Muscle of leg (tissue), 11 donors: Measurements from ENCODE around the gene IL17RB. TPM values are rescaled to one million over a fixed set of nuclear protein-coding genes. Genes with fewer than 3 reads are reported as not detected.

Source experiments
- DNase-seq: peaks from one replicate; pipeline ENCODE4 v3.0.0; 2013
- H3K27ac ChIP-seq: one replicate; pipeline ENCODE4 v1.5.1; 2013; ENCODE audit warnings: mild to moderate bottlenecking, low read length, control low read depth
- H3K27me3 ChIP-seq: one replicate; pipeline ENCODE4 v1.6.1; 2013; ENCODE audit warnings: low read length; ENCODE audit not compliant: control insufficient read depth, insufficient read depth
- H3K36me3 ChIP-seq: one replicate; pipeline ENCODE4 v1.6.1; 2013; ENCODE audit warnings: low read length; ENCODE audit not compliant: control insufficient read depth, insufficient read depth
- H3K4me1 ChIP-seq: one replicate; pipeline ENCODE4 v1.6.1; 2013; ENCODE audit warnings: low read length; ENCODE audit not compliant: control insufficient read depth, insufficient read depth
- H3K4me3 ChIP-seq: one replicate; pipeline ENCODE4 v1.5.1; 2013; ENCODE audit warnings: low read length, control low read depth
- H3K9me3 ChIP-seq: replicated peaks from 2 replicates; pipeline ENCODE4 v1.6.1; 2013; ENCODE audit warnings: low read depth, low read length; ENCODE audit not compliant: control insufficient read depth
- WGBS: methylation state at CpG from one replicate; pipeline ENCODE4 v1.1.5; 2013; ENCODE audit warnings: missing lambda C conversion rate; ENCODE audit not compliant: insufficient coverage; 5-methylcytosine and 5-hydroxymethylcytosine counted together
- polyA plus RNA-seq, 8 donors: library from polyadenylated mRNA; unstranded; fragments of 120-200 nt; gene quantifications; one replicate each; pipeline versions ENCODE4 v1.2.1 to v1.2.3, GENCODE V29; 2013; ENCODE audit warnings: inconsistent platforms in 1 of 8, low replicate concordance in 1 of 8; ENCODE audit not compliant: insufficient read length in 8 of 8, insufficient read depth in 1 of 8
- total RNA-seq: library from RNA; stranded (reverse); fragments of 120-200 nt; gene quantifications from one replicate; pipeline ENCODE4 v1.2.4, GENCODE V29; 2013

IL17RB gene
- total and polyA plus RNA-seq, 9 donors: 0.93 to 4.5 (median 3.4) TPM

DNA sequence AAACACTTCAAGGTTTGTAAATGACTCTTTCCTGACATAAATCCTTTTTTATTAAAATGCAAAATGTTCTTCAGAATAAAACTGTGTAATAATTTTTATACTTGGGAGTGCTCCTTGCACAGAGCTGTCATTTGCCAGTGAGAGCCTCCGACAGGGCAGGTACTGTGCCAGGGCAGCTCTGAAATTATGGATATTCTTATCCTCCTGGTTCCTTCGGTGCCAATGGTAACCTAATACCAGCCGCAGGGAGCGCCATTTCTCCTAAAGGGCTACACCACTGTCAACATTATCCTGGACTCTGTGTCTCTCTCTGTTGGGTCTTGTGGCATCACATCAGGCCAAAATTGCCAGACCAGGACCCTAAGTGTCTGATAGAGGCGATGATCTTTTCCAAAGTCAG, 33.1 kb upstream of the IL17RB start:
- no peaks in the 10 kb centered on the region for H3K27me3 ChIP-seq
- H3K9me3 ChIP-seq: no peaks in the 10 kb centered on the region
- WGBS: 82% methylated on average over 5 of the region's 5 CpGs
- no peak overlapping the region for H3K27ac ChIP-seq
- DNase-seq: no peak
- no peak overlapping the region for H3K4me3 ChIP-seq
- H3K36me3 ChIP-seq: no peaks in the 10 kb centered on the region
- no peaks in the 10 kb centered on the region for H3K4me1 ChIP-seq

DNA sequence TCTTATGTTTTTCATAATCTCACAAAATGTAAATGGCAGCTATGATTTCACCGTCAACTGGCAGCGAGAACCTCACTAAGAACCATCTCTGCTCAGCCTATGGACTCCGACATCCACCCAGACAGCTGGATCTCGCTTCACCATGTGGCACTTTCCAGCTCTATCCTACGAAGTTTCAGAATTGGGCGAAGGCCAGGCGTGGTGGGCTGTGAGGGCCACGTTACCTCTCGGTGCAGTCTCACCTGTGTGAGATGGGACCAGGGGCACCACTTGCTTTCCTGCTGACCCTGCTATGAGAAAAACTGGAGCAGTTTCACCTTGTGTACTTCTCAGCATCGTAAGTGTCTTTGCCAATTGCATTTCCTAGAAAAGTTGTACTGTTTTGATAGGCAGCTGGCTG, 32.5 kb upstream of the IL17RB start:
- no peak for DNase-seq
- Histone ChIP-seq H3K36me3 (no peaks in the 10 kb centered on the region), H3K27me3 (no peaks in the 10 kb centered on the region), H3K9me3 (no peaks in the 10 kb centered on the region), H3K4me1 (no peaks in the 10 kb centered on the region), H3K4me3 (no peak overlapping the region), H3K27ac (no peak overlapping the region)
- WGBS: 90% methylated on average over 9 of the region's 10 CpGs

DNA sequence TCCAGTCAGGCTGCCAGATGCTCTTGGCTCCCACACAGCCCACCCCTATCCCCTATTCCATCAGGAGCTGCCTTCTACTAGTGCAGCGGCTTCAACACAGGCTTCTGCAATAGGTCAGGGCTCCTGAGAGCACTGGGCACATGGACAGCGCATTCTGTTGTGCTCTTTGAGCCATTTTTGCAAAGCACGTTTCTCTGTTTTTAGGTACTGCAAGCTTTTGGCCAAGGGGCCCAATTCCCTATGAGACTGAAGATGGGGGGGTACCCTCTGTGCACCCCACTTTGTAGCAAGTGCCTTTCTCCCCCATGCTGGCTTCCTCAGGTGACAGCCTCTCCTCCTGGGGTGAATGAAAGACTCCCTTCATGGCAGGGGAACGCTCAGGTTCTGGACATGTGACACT, 31.3 kb upstream of the IL17RB start:
- Histone ChIP-seq H3K9me3 (no peaks in the 10 kb centered on the region), H3K36me3 (no peaks in the 10 kb centered on the region), H3K4me3 (no peak overlapping the region), H3K4me1 (peaks cover 5% of the 10 kb centered on the region), H3K27me3 (no peaks in the 10 kb centered on the region), H3K27ac (no peak overlapping the region)
- WGBS: 93% methylated on average over 3 of the region's 4 CpGs
- DNase-seq: no peak

DNA sequence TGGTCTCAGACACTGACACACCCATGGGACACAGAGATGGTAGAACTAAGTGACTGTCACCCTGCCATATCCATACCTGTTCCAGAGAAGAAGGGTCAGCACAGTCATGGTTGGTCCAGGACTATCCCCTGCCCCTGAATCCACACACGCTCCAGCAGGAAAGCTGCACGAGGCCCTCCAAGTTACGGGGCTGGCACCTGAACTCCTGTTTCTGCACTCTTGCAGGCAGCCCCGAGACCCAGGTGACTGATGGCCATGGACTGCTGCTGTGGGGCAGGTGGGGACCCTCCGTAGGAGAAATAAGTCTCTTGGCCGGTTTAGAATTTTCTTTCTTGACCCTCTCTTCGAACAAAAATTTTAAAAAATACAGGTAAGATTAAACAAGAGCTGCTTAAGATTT, 30.7 kb upstream of the IL17RB start:
- peaks cover 10% of the 10 kb centered on the region for H3K4me1 ChIP-seq
- H3K27me3 ChIP-seq: no peaks in the 10 kb centered on the region
- WGBS: 72% methylated on average over 5 of the region's 7 CpGs
- no peak overlapping the region for H3K27ac ChIP-seq
- H3K9me3 ChIP-seq: no peaks in the 10 kb centered on the region
- H3K4me3 ChIP-seq: no peak overlapping the region
- no peaks in the 10 kb centered on the region for H3K36me3 ChIP-seq
- no peak for DNase-seq

DNA sequence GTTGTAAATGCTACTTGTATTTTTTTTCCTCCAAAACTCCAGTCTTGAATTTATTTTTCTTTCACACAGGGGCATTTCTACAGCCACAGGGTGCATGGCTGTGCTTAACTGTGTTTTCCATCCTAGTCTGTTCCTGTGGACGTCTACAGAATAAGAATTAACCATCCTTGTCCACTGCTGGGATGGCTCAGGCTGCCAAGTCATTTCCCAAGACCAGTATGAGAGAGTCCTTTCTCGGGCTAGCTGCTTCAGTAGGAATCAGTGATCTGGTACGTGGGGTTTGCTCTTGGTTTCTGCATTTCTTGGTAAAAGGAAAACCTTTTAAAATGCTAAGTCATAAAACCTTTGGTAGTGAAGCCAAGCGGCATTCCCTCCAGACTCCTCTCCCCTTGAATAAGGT, 29.9 kb upstream of the IL17RB start:
- no peak overlapping the region for H3K4me3 ChIP-seq
- WGBS: 73% methylated on average over 2 of the region's 4 CpGs

DNA sequence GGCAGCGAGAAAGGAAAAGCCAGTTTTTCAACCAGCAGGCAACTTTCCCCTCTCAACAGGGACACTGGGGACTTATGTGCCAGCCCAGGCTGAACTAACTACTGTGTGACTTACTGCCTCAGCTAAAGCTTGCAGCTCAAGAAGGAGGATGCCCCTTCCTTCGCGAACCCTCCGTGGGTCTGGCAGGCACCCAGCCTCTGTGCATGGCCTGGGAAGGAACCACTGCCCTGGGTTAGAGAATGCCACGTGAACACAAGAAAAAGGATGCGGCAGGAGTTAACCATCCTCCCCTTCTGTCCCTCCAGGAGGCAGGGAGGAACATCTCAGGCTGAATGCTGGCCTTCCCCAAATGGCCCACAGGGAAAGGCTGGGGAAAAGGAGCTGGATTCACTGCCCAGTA, 29.2 kb upstream of the IL17RB start:
- Histone ChIP-seq H3K9me3 (no peaks in the 10 kb centered on the region), H3K36me3 (no peaks in the 10 kb centered on the region), H3K27ac (no peak overlapping the region), H3K4me1 (peaks cover 26% of the 10 kb centered on the region), H3K4me3 (no peak overlapping the region), H3K27me3 (no peaks in the 10 kb centered on the region)
- WGBS: no CpG with 5 or more reads among the region's 6 CpGs
- no peak for DNase-seq

More for the DNA sequence above, 29.9 kb upstream of the IL17RB start:
- H3K36me3 ChIP-seq: no peaks in the 10 kb centered on the region
- H3K9me3 ChIP-seq: no peaks in the 10 kb centered on the region
- no peaks in the 10 kb centered on the region for H3K27me3 ChIP-seq
- DNase-seq: peak; percentile 30
- peaks cover 18% of the 10 kb centered on the region for H3K4me1 ChIP-seq
- H3K27ac ChIP-seq: no peak overlapping the region

DNA sequence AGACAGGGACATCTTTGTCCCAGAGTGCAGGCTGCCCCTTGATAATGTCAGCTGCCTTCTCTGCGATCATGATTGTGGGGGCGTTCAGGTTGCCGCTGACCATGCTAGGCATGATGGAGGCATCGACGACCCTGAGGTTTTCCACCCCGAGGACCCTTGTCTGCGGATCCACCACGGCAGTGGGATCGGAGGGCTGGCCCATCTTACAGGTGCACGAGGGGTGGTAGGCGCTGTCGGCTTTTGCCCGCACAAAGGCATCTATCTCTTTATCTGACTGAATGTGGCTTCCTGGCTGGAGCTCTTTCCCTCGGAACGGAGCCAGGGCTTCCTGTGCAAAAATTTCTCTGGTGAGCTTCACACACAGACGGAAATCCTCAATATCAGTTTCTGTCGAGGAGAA, 28.6 kb upstream of the IL17RB start:
- H3K4me3 ChIP-seq: no peak overlapping the region
- 87% methylated on average over 15 of the region's 17 CpGs for WGBS
- H3K27ac ChIP-seq: no peak overlapping the region
- no peaks in the 10 kb centered on the region for H3K9me3 ChIP-seq
- H3K4me1 ChIP-seq: peaks cover 28% of the 10 kb centered on the region
- H3K36me3 ChIP-seq: no peaks in the 10 kb centered on the region
- H3K27me3 ChIP-seq: no peaks in the 10 kb centered on the region
- no peak for DNase-seq

DNA sequence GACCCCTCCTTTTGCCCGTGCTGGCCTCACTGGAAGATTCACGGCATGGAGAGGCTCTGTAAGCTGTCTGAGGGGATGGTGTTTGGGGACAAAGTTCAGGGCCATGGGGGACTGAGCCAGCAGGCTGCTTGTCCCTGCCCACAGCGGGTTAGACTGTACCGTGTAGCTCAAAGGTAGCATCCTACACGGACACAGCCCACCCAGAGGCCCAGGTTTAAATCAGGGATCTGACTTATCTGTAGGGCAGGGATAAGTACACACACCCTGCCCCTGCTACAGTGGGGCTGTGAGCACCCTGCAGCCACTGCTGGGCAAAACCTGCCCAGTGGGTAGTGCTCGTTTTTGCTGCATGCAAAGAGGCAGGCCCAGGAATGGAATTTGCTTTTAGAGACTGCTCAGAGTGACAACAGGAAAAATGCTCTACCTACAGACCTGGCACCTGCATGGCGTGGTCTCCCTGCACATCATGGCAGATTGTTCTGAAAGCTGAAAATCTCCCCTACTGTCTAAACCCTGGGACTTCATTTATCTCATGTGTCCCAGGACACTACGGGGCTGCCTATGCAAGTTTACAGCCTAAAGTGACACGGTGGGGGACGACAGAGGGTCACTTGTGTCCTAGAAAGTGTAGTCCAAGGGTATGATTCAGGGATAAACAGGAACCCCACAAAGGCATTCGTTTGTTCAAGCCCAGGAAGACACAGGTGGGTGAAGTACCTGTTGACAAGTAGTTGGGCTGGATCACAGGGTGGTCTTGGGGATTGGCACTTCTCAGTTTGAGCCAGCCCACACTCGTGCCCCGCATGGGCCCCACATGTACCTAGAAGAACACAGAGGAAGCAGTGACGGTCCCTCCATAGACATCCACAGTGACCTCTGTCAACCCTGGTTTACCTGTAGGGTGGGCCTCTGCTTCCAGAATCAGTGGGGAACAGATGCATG, 27.9 kb upstream of the IL17RB start:
- H3K36me3 ChIP-seq: no peaks in the 10 kb centered on the region
- no peaks in the 10 kb centered on the region for H3K9me3 ChIP-seq
- no peak overlapping the region for H3K4me3 ChIP-seq
- DNase-seq: no peak
- no peak overlapping the region for H3K27ac ChIP-seq
- WGBS: 82% methylated on average over 12 of the region's 14 CpGs
- no peaks in the 10 kb centered on the region for H3K27me3 ChIP-seq
- H3K4me1 ChIP-seq: peaks cover 28% of the 10 kb centered on the region

DNA sequence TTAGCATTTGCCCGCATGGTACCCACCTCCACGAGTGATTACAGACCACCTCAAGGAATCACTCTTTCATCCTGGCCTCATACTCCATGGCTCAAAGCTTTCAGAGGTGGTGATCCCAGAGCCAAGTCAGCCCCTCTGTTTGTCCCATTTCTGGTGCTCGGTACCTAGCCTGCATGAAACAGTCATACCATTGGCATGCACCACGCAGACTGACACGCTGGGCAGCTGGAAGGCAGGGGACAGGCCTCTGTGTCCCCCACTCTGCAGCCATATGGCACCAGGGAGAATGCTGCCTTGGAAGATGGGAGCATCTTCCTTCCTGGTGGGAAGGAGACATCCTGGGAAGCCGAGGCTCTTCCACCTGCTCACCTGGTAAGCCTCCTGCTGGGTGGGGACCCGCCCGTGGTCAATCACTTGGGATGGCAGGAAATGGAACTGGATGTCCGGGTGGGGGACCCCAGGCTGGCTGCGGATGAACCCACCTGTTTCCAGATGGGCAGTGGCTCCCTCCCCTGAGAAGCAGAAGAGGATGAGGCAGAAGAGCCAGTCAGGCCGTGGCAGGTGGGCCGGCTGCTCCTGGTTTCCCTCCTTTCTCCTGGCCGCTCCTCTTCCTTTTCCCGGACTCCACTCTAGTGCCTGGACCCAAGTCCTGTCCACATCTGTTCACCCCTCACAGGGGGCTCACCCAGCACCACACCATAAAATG, 27.1 kb upstream of the IL17RB start:
- Histone ChIP-seq H3K36me3 (no peaks in the 10 kb centered on the region), H3K4me1 (peaks cover 28% of the 10 kb centered on the region), H3K4me3 (no peak overlapping the region), H3K27me3 (no peaks in the 10 kb centered on the region), H3K27ac (no peak overlapping the region), H3K9me3 (no peaks in the 10 kb centered on the region)
- WGBS: 87% methylated on average over 12 of the region's 14 CpGs
- no peak for DNase-seq

DNA sequence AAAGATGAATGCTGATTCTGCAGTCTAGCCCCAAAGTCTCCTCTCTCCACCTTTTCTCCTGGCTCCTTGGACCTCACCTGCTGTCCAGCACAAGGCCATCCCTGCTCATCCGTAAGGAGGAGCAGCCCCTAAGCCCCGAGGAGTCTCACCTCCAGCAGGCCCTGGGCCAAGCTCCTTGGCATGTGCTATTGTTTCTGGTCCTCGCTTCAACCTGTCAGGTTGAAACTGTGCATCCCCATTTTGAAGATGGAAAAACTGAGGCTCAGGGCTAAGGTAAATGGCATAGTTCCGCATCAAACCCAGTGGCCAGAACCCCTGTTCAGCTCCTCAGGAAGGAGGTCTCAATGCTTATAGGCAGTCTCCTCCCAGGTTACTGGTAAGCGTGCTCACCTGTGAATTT, 26.3 kb upstream of the IL17RB start:
- H3K36me3 ChIP-seq: no peaks in the 10 kb centered on the region
- WGBS: 94% methylated on average over 4 of the region's 5 CpGs
- H3K9me3 ChIP-seq: no peaks in the 10 kb centered on the region
- no peak overlapping the region for H3K27ac ChIP-seq
- H3K27me3 ChIP-seq: no peaks in the 10 kb centered on the region
- H3K4me3 ChIP-seq: no peak overlapping the region
- no peak for DNase-seq
- H3K4me1 ChIP-seq: peaks cover 28% of the 10 kb centered on the region
